ENCODE data around the gene MIPOL1.

Gene MIPOL1

GRCh38 chr14:37399517-37399916 is 201.8 kb downstream of the MIPOL1 start:
- DNase-seq (ENCODE audit: low read depth in 2 of 2), result no peak

DNA sequence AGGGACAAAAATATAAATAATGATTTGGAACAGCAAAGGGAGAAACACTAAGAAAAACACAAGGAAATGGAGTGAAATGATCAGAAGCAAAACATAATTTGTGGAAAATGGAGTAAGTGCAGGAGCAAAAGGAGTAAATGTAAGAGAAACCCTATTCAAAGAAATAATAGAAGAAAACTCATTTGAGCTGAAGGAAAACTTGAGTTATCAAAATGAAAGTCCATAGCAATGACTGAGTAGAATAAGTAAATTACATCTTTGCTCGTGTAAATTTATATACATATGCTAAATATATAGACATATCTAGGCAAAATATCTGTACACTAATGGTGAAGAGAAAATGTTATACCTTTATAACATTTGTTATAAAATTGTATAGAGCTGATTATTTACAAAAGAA is 203.4 kb downstream of the MIPOL1 start:
- no peak for DNase-seq (ENCODE audit: low read depth in 2 of 2)

DNA sequence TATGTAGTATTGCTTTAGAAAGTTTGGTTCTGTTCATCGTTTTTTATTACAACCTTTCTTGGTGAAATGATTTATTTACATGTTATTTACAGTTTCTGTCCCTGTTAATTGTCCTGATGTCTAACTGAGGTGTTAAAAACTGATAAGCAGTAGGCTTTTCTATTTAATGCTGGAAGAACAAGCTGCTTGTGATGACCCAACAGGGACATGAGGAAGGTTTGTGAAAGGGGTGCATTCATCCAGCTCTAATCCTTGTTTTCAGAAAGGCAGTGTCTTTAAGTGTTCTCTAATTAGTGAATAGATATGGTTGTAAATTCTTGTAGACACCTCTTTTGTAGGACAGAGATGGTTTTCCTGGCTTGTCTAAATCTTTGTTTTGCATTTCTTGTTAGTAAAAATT is 205.9 kb downstream of the MIPOL1 start:
- no peak for DNase-seq (ENCODE audit: low read depth in 2 of 2)

- no peak for DNase-seq (ENCODE audit: low read depth in 2 of 2)
Measured at GRCh38 chr14:37406095-37406494, 208.4 kb downstream of the MIPOL1 start.

- no peak for DNase-seq (ENCODE audit: low read depth in 2 of 2)
Measured at GRCh38 chr14:37411079-37411735, 213.5 kb downstream of the MIPOL1 start.

DNA sequence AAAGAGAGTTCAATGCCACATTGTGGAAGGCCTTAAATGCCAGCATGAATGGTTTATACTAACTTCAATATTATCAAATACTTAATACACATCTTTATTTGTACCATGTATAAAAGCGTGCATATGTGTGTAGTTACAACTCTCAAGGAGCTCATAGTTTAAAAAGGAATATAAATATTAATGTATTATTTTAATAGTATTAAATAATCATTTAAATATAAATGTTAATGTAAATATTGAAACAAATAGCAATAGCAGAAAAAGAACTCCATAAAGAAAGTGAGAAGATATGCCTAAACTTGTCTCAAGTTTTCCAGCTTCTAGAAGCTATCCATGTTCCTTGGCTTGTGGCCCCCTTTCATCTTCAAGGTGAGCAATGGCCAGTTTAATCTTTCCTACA is 215.3 kb downstream of the MIPOL1 start:
- DNase-seq (ENCODE audit: low read depth in 2 of 2), result no peak

- no peak for DNase-seq (ENCODE audit: low read depth in 2 of 2)
Measured at GRCh38 chr14:37413504-37414003, 215.8 kb downstream of the MIPOL1 start.

GRCh38 chr14:37416264-37416663 is 218.5 kb downstream of the MIPOL1 start:
- no peak for DNase-seq (ENCODE audit: low read depth in 2 of 2)

- no peak for DNase-seq (ENCODE audit: low read depth in 2 of 2)
Measured at GRCh38 chr14:37417151-37417550, 219.4 kb downstream of the MIPOL1 start.

- DNase-seq (ENCODE audit: low read depth in 2 of 2), result no peak
Measured at GRCh38 chr14:37417833-37418232, 220.1 kb downstream of the MIPOL1 start.

- no peak for DNase-seq (ENCODE audit: low read depth in 2 of 2)
Measured at GRCh38 chr14:37420622-37421021, 222.9 kb downstream of the MIPOL1 start.

DNA sequence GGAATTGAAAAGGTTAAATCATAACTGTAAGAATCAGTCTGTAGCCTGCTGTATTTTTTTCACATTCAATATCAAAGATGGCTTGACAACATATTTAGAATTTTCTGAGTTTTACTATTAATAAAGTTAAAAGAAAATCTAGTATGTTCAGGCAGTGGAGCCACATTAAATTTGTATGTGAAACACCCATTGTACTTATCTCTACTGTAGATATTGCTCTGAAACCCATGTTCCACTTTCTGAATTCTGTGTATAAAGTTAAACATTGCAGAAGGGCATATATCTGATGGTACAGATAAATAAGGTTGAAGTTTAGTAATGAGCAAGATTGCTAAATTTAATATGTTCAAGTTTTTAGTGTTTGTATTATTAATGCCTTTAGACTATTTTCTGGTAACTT is 224.6 kb downstream of the MIPOL1 start:
- no peak for DNase-seq (ENCODE audit: low read depth in 2 of 2)

GRCh38 chr14:37422748-37423147 is 225.0 kb downstream of the MIPOL1 start:
- DNase-seq (ENCODE audit: low read depth in 2 of 2), result no peak

GRCh38 chr14:37428954-37429353 is 231.2 kb downstream of the MIPOL1 start:
- DNase-seq (ENCODE audit: low read depth in 2 of 2), result no peak

DNA sequence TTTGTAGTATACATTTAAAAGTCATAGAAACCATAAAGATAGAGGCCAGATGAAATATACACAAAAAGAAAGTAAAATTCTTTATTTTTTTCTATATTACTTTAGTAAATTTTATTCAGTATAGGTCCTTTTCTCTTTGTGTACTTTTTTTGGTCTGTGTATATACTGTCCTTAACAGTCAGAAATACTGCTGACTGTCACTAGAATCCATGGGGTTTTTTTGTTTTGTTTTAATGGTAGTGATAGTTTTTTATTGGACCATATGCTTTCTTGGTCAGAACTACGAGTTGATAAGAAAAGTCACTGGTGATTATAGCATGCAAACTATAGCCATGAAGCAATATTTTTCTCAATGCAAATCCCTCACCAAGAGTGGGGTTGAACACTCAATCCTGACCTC is 231.9 kb downstream of the MIPOL1 start:
- no peak for DNase-seq (ENCODE audit: low read depth in 2 of 2)

DNA sequence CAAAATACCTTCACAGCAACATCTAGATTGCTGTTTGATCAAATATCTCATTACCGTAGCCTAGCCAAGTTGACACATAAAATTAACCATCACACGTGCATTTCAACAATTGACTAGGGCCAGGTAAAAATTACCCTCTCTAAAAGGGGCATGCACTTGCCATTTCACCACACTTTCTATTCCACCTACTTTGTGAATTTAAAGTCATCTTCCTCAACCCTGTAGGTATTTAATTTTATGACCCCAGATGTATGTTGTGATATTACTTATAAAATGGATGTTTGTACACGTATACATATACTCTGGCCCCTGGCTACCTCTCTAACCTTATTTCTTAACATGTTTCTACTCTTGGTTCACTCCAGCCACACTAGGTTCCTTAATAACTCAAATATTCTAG is 237.1 kb downstream of the MIPOL1 start:
- no peak for DNase-seq (ENCODE audit: low read depth in 2 of 2)

GRCh38 chr14:37436519-37436918 is 238.8 kb downstream of the MIPOL1 start:
- DNase-seq (ENCODE audit: low read depth in 2 of 2), result no peak

- no peak for DNase-seq (ENCODE audit: low read depth in 2 of 2)
Measured at GRCh38 chr14:37437490-37437889, 239.8 kb downstream of the MIPOL1 start.

DNA sequence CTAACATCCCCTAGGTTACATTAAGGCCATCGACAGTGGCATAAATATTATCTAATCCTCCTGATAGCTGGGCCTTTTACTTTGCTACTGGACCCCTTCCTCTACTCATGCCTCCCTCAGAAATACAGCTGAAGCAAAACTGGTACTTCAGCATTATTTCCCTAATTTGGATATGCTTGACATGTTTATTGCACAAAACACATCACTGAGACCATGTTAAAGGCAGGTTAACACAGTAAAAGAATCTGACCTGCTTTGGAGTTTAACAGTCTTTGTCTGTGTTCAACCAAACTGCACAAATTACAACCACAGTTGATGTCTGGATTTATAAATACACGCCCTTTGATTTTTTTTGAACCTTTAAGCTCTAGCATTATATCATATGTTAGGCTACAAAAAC is 240.7 kb downstream of the MIPOL1 start:
- no peak for DNase-seq (ENCODE audit: low read depth in 2 of 2)

DNA sequence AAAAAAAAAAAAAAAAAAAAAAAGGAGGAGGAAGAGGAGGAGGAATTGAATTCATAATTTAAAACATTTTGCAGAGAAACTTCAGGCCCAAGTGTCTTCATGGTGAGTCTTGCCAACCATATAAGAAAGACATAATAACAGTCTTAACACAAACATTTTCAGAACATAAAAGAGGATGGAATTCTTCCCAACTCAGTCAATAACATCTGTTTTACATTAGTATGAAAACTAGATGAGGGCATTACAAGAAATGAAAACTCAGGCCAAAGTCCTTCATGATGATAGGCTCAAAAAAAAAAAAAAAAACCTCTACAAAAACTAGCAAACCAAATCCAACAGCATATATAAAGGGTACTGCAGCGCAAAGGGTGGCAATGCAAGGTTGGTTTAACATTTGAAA is 245.7 kb downstream of the MIPOL1 start:
- DNase-seq (ENCODE audit: low read depth in 2 of 2), result peak; percentile 38 to 50

DNA sequence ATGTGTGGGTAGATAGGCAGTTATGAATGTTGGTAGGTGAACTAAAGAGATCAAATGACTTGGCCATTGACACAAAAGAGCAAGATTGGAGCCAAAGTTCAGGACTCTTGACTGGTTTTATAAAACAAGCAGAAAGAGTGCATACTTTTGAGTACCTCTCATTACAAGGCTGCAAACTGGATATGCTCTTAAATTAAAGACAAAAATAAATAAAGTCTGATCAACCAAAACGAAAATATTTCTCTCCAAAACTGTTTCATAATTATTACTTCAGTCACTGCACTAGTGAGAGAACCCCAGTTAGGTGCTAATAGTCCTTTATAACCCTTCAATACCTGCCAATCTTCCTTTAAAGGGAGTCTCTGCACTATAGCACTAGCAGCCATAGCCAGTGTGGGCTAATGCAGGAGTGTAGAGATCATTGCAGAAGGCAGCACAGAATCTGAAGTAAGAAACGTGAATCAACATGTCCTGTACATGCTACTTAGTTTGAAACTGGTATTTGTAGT is 250.2 kb downstream of the MIPOL1 start:
- no peak for DNase-seq (ENCODE audit: low read depth in 2 of 2)

- DNase-seq (ENCODE audit: low read depth in 2 of 2), result no peak
Measured at GRCh38 chr14:37452323-37452722, 254.6 kb downstream of the MIPOL1 start.

DNA sequence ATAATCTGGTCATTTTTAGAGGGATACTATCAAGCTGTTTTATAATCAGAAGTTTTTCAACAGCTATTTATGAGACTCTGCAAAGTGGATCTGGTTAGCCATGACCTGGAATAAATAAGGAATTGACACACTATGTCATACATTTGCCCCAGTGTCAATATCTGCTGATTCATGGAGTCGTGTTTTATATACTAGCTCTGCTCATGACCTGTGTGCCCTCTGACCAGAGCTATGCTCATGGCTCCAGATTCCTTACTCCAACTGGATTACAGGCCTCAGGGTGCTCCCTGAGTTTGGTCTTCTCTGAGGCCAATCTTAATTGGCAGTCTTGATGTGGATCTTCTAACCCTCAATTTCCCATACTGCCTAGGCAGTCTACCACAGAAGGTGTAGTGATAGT is 256.2 kb downstream of the MIPOL1 start:
- DNase-seq (ENCODE audit: low read depth in 2 of 2), result no peak

DNA sequence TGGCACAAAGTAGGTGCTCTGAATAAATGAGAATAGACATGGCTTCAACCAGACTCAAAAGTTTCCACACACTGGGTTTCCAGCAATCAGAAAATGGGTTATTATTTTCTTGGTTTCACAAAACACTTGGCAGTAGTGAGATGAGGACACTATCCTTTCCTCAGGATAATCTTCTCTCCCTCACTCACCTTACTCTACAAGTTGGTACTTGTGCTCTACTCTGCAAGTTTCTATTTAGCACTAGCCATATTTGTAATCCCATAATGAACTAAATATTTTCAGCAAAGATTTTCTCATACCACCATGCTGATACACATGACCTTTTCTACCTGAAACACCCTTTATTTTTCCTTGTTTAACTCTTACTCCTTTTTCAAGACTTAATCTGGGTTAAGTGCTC is 259.6 kb downstream of the MIPOL1 start:
- no peak for DNase-seq (ENCODE audit: low read depth in 2 of 2)
